ENCODE measurements around the gene SLC29A3. TPM values are rescaled to one million over a fixed set of nuclear protein-coding genes. Genes with fewer than 3 reads are reported as not detected.
A peak's percentile ranks its signal among the peaks of the same experiment; 100 is the strongest.
"Not testable (repeated sequence)": the region's sequence is repeated elsewhere in the genome, so short reads cannot be mapped to it uniquely, and the experiment has no call there.

Gene SLC29A3
- total RNA-seq, 4 donors from 2014 or later = 0.87 to 3.1 (median 2.3) TPM

GRCh38 chr10:71296086-71296485 is 23.0 kb upstream of the SLC29A3 start:
- Histone ChIP-seq H3K27me3 (no peaks in the 10 kb centered on the region), H3K4me1 (peaks cover 15 to 59% (median 20%) of the 10 kb centered on the region in 3 donors), H3K36me3 (peaks cover 0 to 77% (median 11%) of the 10 kb centered on the region in 3 donors), H3K27ac (peak overlapping the region in 1 of 4 donors; percentile 48), H3K9me3 (no peaks in the 10 kb centered on the region), H3K4me3 (no peak overlapping the region)
- TF ChIP-seq POLR2A (IDR thresholded peaks at IDR 0.05) = no peak
- TF ChIP-seq, protein P1, sequence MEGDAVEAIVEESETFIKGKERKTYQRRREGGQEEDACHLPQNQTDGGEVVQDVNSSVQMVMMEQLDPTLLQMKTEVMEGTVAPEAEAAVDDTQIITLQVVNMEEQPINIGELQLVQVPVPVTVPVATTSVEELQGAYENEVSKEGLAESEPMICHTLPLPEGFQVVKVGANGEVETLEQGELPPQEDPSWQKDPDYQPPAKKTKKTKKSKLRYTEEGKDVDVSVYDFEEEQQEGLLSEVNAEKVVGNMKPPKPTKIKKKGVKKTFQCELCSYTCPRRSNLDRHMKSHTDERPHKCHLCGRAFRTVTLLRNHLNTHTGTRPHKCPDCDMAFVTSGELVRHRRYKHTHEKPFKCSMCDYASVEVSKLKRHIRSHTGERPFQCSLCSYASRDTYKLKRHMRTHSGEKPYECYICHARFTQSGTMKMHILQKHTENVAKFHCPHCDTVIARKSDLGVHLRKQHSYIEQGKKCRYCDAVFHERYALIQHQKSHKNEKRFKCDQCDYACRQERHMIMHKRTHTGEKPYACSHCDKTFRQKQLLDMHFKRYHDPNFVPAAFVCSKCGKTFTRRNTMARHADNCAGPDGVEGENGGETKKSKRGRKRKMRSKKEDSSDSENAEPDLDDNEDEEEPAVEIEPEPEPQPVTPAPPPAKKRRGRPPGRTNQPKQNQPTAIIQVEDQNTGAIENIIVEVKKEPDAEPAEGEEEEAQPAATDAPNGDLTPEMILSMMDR (IDR thresholded peaks at IDR 0.05) = no peak
- WGBS, 2 donors = 47 to 48% methylated on average over 3 to 5 of the region's 5 CpGs
- no peak for DNase-seq
- intact Hi-C loops (cut with DNase I) = no loop called here

- H3K4me3 ChIP-seq; H3K27me3 ChIP-seq; H3K27ac ChIP-seq; DNase-seq; H3K9me3 ChIP-seq; intact Hi-C loops (cut with DNase I): not testable (repeated sequence)
- peaks cover 19 to 66% (median 26%) of the 10 kb centered on the region in 3 donors for H3K4me1 ChIP-seq
- 61 to 74% methylated on average over 13 of the region's 13 CpGs for whole genome bisulfite sequencing, 2 donors
- peaks cover 0 to 70% (median 4%) of the 10 kb centered on the region in 3 donors for H3K36me3 ChIP-seq
These were observed 22.2 kb upstream of the SLC29A3 start for GRCh38 chr10:71296811-71297210.

- H3K27me3 ChIP-seq = no peaks in the 10 kb centered on the region
- H3K4me1 ChIP-seq = peaks cover 19 to 66% (median 26%) of the 10 kb centered on the region in 3 donors
- H3K36me3 ChIP-seq = peaks cover 0 to 70% (median 4%) of the 10 kb centered on the region in 3 donors
- intact Hi-C loops (cut with DNase I) = no loop called here
- DNase-seq = no peak
- TF ChIP-seq POLR2A (IDR thresholded peaks at IDR 0.05) = no peak
- TF ChIP-seq, protein P1 (IDR thresholded peaks at IDR 0.05) = no peak
- WGBS, 2 donors = 47 to 61% methylated on average over 2 to 3 of the region's 3 CpGs
- H3K9me3 ChIP-seq = no peaks in the 10 kb centered on the region
- no peak overlapping the region for H3K4me3 ChIP-seq
- no peak overlapping the region for H3K27ac ChIP-seq
These were observed 21.7 kb upstream of the SLC29A3 start for GRCh38 chr10:71297343-71297742.

- no peak for DNase-seq
These were observed 19.8 kb upstream of the SLC29A3 start for GRCh38 chr10:71299071-71299785.

DNA sequence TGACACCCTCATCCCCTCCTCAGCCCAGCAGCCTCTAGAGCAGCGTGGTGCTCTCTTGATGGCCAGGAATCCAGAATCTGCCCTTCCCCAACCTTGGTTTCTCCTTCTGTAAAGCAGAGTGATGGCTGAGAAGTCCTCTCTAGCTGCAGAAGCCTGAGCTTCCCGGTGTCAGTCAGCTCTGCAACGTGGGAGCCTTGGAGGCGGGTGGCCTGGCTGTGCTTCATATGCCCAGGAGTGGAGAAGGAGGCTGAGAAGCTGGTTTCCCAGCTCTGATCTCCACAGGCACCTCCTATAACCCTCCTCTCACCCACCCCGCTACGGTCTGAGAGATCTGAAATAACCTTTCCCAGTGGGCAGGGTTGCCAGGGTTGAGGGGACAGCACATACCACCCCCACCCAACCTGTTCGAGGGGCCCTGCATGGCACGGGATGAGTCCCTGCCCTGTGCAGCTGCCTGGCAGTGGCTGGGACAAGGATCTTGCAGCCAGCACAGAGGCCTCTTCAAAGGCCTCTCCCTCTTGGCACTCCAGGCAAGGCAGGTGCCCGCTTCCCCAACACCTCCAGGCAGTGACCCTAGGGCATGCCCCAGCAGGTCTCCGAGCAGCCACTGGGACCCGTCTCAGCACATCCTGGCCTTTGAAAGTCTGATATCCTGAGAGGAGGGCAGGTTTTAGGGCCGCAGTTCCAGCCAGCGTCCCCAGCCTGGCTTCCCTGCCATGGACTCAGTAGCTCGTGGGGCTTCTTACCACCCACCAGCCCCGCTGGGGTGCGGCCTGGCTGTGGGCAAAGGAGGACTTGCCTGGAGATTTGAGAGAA is 18.3 kb upstream of the SLC29A3 start:
- Histone ChIP-seq H3K4me1 (peaks cover 12 to 49% (median 14%) of the 10 kb centered on the region in 3 donors), H3K4me3 (no peak overlapping the region), H3K27ac (peak overlapping the region; percentile 29 to 60 (median 50)), H3K9me3 (no peaks in the 10 kb centered on the region), H3K36me3 (peaks cover 0 to 54% (median 4%) of the 10 kb centered on the region in 3 donors), H3K27me3 (no peaks in the 10 kb centered on the region)
- TF ChIP-seq, protein P1 (IDR thresholded peaks at IDR 0.05) = no peak
- no peak for TF ChIP-seq POLR2A (IDR thresholded peaks at IDR 0.05)
- intact Hi-C loops (cut with DNase I) = no loop called here
- DNase-seq = no peak
- WGBS, 2 donors = 43% methylated on average over 7 of the region's 16 CpGs; no CpG with 5 or more reads in 1 of the 2 donors

More at GRCh38 chr10:71299071-71299785, 19.8 kb upstream of the SLC29A3 start:
- 44 to 81% methylated on average over 5 to 10 of the region's 14 CpGs for WGBS, 2 donors
- intact Hi-C loops (cut with DNase I) = no loop called here
- Histone ChIP-seq H3K36me3 (peaks cover 0 to 60% (median 4%) of the 10 kb centered on the region in 3 donors), H3K9me3 (no peaks in the 10 kb centered on the region), H3K4me1 (peaks cover 12 to 55% (median 14%) of the 10 kb centered on the region in 3 donors), H3K27ac (no peak overlapping the region), H3K27me3 (no peaks in the 10 kb centered on the region), H3K4me3 (no peak overlapping the region)
- no peak for TF ChIP-seq POLR2A (IDR thresholded peaks at IDR 0.05)
- TF ChIP-seq, protein P1 (IDR thresholded peaks at IDR 0.05) = no peak
